Activated CD4-positive, alpha-beta T cell treated with anti-CD3 and anti-CD28 coated beads, Interleukin-2, Interleukin-4, amounts not matched to agents 100 ng/mL and 50 ng/mL, durations not matched to agents 16 hours and 8 hours (primary cell): Measurements from ENCODE around the gene KLB.

Experiments
- DNase-seq: peaks from one replicate; pipeline ENCODE4 v3.0.0-alpha.2; 2020; ENCODE audit warnings: low spot score

Gene KLB

GRCh38 chr4:39464886-39465501, 58.3 kb downstream of the KLB start:
- peak; percentile 47 for DNase-seq

GRCh38 chr4:39466747-39467146, 60.0 kb downstream of the KLB start:
- DNase-seq = no peak

GRCh38 chr4:39467464-39467863, 60.7 kb downstream of the KLB start:
- no peak for DNase-seq

- DNase-seq = peak; percentile 49
These were observed 62.8 kb downstream of the KLB start for GRCh38 chr4:39469429-39470077.

GRCh38 chr4:39470402-39470801, 63.7 kb downstream of the KLB start:
- no peak for DNase-seq

- no peak for DNase-seq
These were observed 65.7 kb downstream of the KLB start for GRCh38 chr4:39472396-39472795.

- no peak for DNase-seq
These were observed 69.6 kb downstream of the KLB start for GRCh38 chr4:39476187-39476895.

GRCh38 chr4:39480251-39480650, 73.5 kb downstream of the KLB start:
- DNase-seq = no peak

- DNase-seq = no peak
These were observed 74.4 kb downstream of the KLB start for GRCh38 chr4:39480902-39481695.

- DNase-seq = no peak
These were observed 78.0 kb downstream of the KLB start for GRCh38 chr4:39484582-39485272.

GRCh38 chr4:39486221-39486804, 79.6 kb downstream of the KLB start:
- no peak for DNase-seq

- no peak for DNase-seq
These were observed 83.6 kb downstream of the KLB start for GRCh38 chr4:39490322-39490721.

- no peak for DNase-seq
These were observed 87.6 kb downstream of the KLB start for GRCh38 chr4:39494354-39494753.

GRCh38 chr4:39495446-39496213, 88.9 kb downstream of the KLB start:
- DNase-seq = no peak

- DNase-seq = no peak
These were observed 91.4 kb downstream of the KLB start for GRCh38 chr4:39497909-39498726.

- DNase-seq = no peak
These were observed 91.9 kb downstream of the KLB start for GRCh38 chr4:39498727-39499020.
